Measurements from ENCODE around the gene ZNF438. TPM values are rescaled to one million over a fixed set of nuclear protein-coding genes. Genes with fewer than 3 reads are reported as not detected.

Gene ZNF438
- total and polyA plus RNA-seq, 2 of the 8 experiments (the other 6 are each of a cell fraction or from before 2014, with no cell fraction given): 0.95 to 1.7 TPM

- TF ChIP-seq CTCF (IDR thresholded peaks at IDR 0.05; ENCODE audit: control extremely low read depth in 1 of 3, insufficient read depth in 1 of 3, low read depth in 1 of 3, low read length in 3 of 3): no peak
- TF ChIP-seq SIX5 (IDR thresholded peaks at IDR 0.05; ENCODE audit: low read depth, low read length): no peak
- TF ChIP-seq SP1 (IDR thresholded peaks at IDR 0.05; ENCODE audit: low read depth, low read length): no peak
Measured at GRCh38 chr10:30962522-30962921, 69.1 kb downstream of the ZNF438 start (continued).
